ENCODE data around the gene GSTA4.

The GSTA4 gene

DNA sequence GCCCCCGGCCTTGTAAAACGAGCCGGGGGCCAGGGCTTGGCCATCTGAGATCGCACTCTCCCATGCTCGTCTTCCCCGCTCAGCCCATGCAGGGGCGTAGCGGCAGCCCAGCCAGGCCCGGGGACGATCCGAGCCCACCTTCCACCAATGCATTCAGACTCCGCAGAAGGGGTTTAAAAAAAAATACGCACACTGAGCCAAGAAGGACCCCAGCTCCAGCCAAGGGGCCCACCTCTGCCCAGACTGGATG is 320 bp downstream of the GSTA4 start:
- no peaks in the 10 kb centered on the region for H3K27me3 ChIP-seq (ENCODE audit: insufficient read depth, low read length)
- H3K23ac ChIP-seq (ENCODE audit: low read length): no peak overlapping the region
- H3K9me3 ChIP-seq (ENCODE audit: insufficient read depth, low read depth, low read length): no peaks in the 10 kb centered on the region
- peak overlapping the region; percentile 27 for H3K4ac ChIP-seq (ENCODE audit: low read depth, low read length)
- peak overlapping the region; percentile 59 for H2BK120ac ChIP-seq (ENCODE audit: insufficient read depth, low read length, poor library complexity)
- peak overlapping the region; percentile 84 for H3K14ac ChIP-seq (ENCODE audit: low read length)
- peak overlapping the region; percentile 57 for H3K4me2 ChIP-seq (ENCODE audit: low read length)
- H4K91ac ChIP-seq (ENCODE audit: low read depth, low read length): peak overlapping the region; percentile 77
- peak overlapping the region; percentile 6 for H3K18ac ChIP-seq (ENCODE audit: low read length)
- H2AK5ac ChIP-seq (ENCODE audit: low read length): no peak overlapping the region
- H2BK5ac ChIP-seq (ENCODE audit: low read depth, low read length, poor library complexity): peak overlapping the region; percentile 56
- no CpG with 5 or more reads among the region's 13 CpGs for WGBS (ENCODE audit: extremely low coverage, insufficient coverage, insufficient read length)
- H3K9ac ChIP-seq (ENCODE audit: low read length): peak overlapping the region; percentile 81
- H3K79me2 ChIP-seq (ENCODE audit: control insufficient read depth, insufficient read depth, low read length, poor library complexity): peaks cover 5% of the 10 kb centered on the region
- H3K27ac ChIP-seq (ENCODE audit: low read depth, low read length): peak overlapping the region; percentile 89
- peak overlapping the region; percentile 76 for H3K4me3 ChIP-seq (ENCODE audit: low read depth, low read length)
- no peak overlapping the region for H2BK12ac ChIP-seq (ENCODE audit: low read length)
- H2AFZ ChIP-seq (ENCODE audit: insufficient read depth, low read length, poor library complexity): peak overlapping the region; percentile 12
- H4K12ac ChIP-seq (ENCODE audit: low read depth, low read length): peak overlapping the region; percentile 15
- no peaks in the 10 kb centered on the region for H3K36me3 ChIP-seq (ENCODE audit: control insufficient read depth in 1 of 2, insufficient read depth in 2 of 2, low read length in 2 of 2)
- no peaks in the 10 kb centered on the region for H3K4me1 ChIP-seq (ENCODE audit: control insufficient read depth in 1 of 2, insufficient read depth in 2 of 2, low read length in 2 of 2)
- peak overlapping the region; percentile 76 for H4K8ac ChIP-seq (ENCODE audit: low read depth, low read length)
- DNase-seq: no peak
- peaks cover 6% of the 10 kb centered on the region for H3K79me1 ChIP-seq (ENCODE audit: low read length)

DNA sequence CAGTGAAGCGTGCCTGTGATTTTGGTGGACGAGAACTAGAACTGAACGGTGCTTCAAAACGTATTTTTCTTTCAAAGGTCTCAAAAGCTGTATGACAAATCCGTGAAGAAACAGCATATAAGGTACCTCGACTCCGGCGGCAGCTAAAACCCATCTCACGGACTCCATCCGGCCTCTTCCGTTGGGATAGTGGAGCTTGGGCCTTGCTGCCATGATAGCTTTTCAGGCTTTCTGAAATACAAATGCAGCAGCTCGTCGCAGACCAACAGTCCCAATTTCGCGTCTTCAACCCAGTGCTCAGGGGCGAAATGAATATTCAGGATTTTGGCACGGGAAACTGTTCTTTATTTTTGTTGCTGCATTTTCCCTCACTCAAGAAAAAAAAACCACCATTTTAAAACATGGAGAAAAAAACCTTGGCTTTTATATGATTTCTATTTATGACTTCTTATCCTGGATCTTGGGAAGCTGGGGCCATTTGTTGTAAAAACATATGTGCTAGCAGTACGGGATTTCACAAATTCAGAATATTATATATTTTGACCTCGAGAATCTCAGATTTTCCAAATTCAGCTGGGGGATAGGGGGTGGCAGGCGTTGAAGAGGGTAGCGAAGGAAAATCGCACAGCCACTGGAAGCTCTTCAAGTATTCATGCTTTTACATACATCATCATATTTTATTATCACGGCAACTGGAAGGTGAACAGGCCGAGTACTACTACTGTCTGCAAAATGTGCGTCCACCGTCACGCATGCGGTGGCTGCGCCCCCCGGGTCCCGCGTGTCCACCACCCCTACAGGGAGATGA is 849 bp downstream of the GSTA4 start:
- H3K4me3 ChIP-seq (ENCODE audit: low read depth, low read length): peak overlapping the region; percentile 76
- peak overlapping the region; percentile 76 for H4K8ac ChIP-seq (ENCODE audit: low read depth, low read length)
- peak overlapping the region; percentile 12 for H2AFZ ChIP-seq (ENCODE audit: insufficient read depth, low read length, poor library complexity)
- peak overlapping the region; percentile 81 for H3K9ac ChIP-seq (ENCODE audit: low read length)
- H3K4ac ChIP-seq (ENCODE audit: low read depth, low read length): peak overlapping the region; percentile 27
- peak overlapping the region; percentile 77 for H4K91ac ChIP-seq (ENCODE audit: low read depth, low read length)
- H3K14ac ChIP-seq (ENCODE audit: low read length): peak overlapping the region; percentile 84
- WGBS (ENCODE audit: extremely low coverage, insufficient coverage, insufficient read length): no CpG with 5 or more reads among the region's 32 CpGs
- peak overlapping the region; percentile 15 for H4K12ac ChIP-seq (ENCODE audit: low read depth, low read length)
- DNase-seq: peak in 1 of 2 donors; percentile 48
- peak overlapping the region; percentile 57 for H3K4me2 ChIP-seq (ENCODE audit: low read length)
- no peak overlapping the region for H2BK12ac ChIP-seq (ENCODE audit: low read length)
- H2BK5ac ChIP-seq (ENCODE audit: low read depth, low read length, poor library complexity): peak overlapping the region; percentile 56
- no peaks in the 10 kb centered on the region for H3K27me3 ChIP-seq (ENCODE audit: insufficient read depth, low read length)
- H3K36me3 ChIP-seq (ENCODE audit: control insufficient read depth in 1 of 2, insufficient read depth in 2 of 2, low read length in 2 of 2): no peaks in the 10 kb centered on the region
- peaks cover 5% of the 10 kb centered on the region for H3K79me2 ChIP-seq (ENCODE audit: control insufficient read depth, insufficient read depth, low read length, poor library complexity)
- no peak overlapping the region for H3K23ac ChIP-seq (ENCODE audit: low read length)
- no peaks in the 10 kb centered on the region for H3K9me3 ChIP-seq (ENCODE audit: insufficient read depth, low read depth, low read length)
- H3K4me1 ChIP-seq (ENCODE audit: control insufficient read depth in 1 of 2, insufficient read depth in 2 of 2, low read length in 2 of 2): no peaks in the 10 kb centered on the region
- peak overlapping the region; percentile 17 for H3K18ac ChIP-seq (ENCODE audit: low read length)
- peaks cover 6% of the 10 kb centered on the region for H3K79me1 ChIP-seq (ENCODE audit: low read length)
- H2BK120ac ChIP-seq (ENCODE audit: insufficient read depth, low read length, poor library complexity): peak overlapping the region; percentile 59
- H2AK5ac ChIP-seq (ENCODE audit: low read length): no peak overlapping the region
- H3K27ac ChIP-seq (ENCODE audit: low read depth, low read length): peak overlapping the region; percentile 89

DNA sequence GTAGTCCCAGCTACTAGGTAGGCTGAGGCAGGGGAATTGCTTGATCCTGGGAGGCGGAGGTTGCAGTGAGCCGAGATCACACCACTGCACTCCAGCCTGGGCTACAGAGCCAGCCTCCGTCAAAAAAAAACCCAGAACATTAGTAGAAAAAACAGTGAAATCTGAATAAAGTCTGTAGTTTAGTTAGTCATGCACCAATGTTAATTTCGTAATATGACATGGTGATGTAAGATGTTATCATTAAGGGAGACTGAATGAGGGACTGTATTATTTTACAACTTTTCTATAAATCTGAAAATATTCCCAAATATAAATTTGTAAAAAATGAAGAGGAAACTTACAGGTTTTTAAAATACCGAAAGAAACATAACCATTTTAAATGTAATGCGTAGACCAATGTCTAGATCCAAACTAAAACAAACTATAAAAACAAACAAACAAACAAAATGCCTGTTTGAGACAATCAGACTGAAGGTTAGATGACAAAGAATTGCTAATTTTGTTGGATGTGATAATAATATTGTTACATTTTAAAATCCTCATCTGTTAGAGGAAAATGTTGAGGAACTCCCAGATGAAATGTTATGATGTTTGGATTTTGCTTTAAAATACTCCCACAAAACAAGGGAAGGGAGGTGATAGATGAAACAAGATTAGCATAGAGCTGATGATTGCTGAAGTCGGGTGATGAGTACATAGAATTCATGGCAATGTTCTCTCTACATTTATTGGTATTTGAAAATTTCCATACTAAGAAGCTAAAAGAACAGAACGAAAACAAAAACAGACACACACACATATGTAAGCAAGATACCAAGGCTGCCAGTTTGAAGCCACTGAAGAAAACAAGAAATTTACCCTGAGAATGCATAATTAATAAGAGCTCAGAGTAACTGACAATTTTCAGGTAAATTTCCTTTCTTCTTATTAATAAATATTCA is 1.8 kb downstream of the GSTA4 start:
- H4K91ac ChIP-seq (ENCODE audit: low read depth, low read length): no peak overlapping the region
- no peak overlapping the region for H3K23ac ChIP-seq (ENCODE audit: low read length)
- H2BK5ac ChIP-seq (ENCODE audit: low read depth, low read length, poor library complexity): no peak overlapping the region
- no peaks in the 10 kb centered on the region for H3K27me3 ChIP-seq (ENCODE audit: insufficient read depth, low read length)
- no peak overlapping the region for H2AFZ ChIP-seq (ENCODE audit: insufficient read depth, low read length, poor library complexity)
- H3K4ac ChIP-seq (ENCODE audit: low read depth, low read length): no peak overlapping the region
- no peak overlapping the region for H3K4me3 ChIP-seq (ENCODE audit: low read depth, low read length)
- H3K79me2 ChIP-seq (ENCODE audit: control insufficient read depth, insufficient read depth, low read length, poor library complexity): peaks cover 5% of the 10 kb centered on the region
- H3K14ac ChIP-seq (ENCODE audit: low read length): no peak overlapping the region
- H3K4me1 ChIP-seq (ENCODE audit: control insufficient read depth in 1 of 2, insufficient read depth in 2 of 2, low read length in 2 of 2): no peaks in the 10 kb centered on the region
- WGBS (ENCODE audit: extremely low coverage, insufficient coverage, insufficient read length): no CpG with 5 or more reads among the region's 8 CpGs
- peak in 1 of 2 donors; percentile 23 for DNase-seq
- H3K9me3 ChIP-seq (ENCODE audit: insufficient read depth, low read depth, low read length): no peaks in the 10 kb centered on the region
- H2BK12ac ChIP-seq (ENCODE audit: low read length): no peak overlapping the region
- H3K9ac ChIP-seq (ENCODE audit: low read length): no peak overlapping the region
- H3K27ac ChIP-seq (ENCODE audit: low read depth, low read length): no peak overlapping the region
- no peak overlapping the region for H2BK120ac ChIP-seq (ENCODE audit: insufficient read depth, low read length, poor library complexity)
- peaks cover 6% of the 10 kb centered on the region for H3K79me1 ChIP-seq (ENCODE audit: low read length)
- no peak overlapping the region for H4K12ac ChIP-seq (ENCODE audit: low read depth, low read length)
- no peak overlapping the region for H3K18ac ChIP-seq (ENCODE audit: low read length)
- no peaks in the 10 kb centered on the region for H3K36me3 ChIP-seq (ENCODE audit: control insufficient read depth in 1 of 2, insufficient read depth in 2 of 2, low read length in 2 of 2)
- no peak overlapping the region for H3K4me2 ChIP-seq (ENCODE audit: low read length)
- no peak overlapping the region for H2AK5ac ChIP-seq (ENCODE audit: low read length)
- no peak overlapping the region for H4K8ac ChIP-seq (ENCODE audit: low read depth, low read length)

DNA sequence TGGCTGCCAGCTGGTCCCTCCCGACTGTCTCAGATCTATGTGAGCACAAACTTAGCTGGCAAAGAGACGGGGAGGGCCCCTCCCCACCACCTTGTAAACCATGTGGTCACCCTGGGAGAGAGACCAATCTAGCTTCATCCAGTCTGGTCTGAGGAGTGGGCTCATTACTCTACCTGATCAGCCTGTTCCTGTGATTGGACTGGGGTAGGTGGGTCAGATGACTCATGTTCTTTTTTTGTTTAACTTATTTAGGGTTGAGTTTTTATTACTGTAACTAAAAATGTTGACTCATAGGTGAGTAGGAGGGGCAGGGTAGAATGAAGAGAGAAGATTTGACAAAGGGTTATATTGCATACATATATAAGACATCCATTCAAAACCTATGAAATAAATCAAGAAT is 4.7 kb downstream of the GSTA4 start:
- Histone ChIP-seq H3K23ac (ENCODE audit: low read length) (no peak overlapping the region), H3K36me3 (ENCODE audit: control insufficient read depth in 1 of 2, insufficient read depth in 2 of 2, low read length in 2 of 2) (no peaks in the 10 kb centered on the region), H2AK5ac (ENCODE audit: low read length) (no peak overlapping the region), H3K27ac (ENCODE audit: low read depth, low read length) (no peak overlapping the region), H4K8ac (ENCODE audit: low read depth, low read length) (no peak overlapping the region), H4K12ac (ENCODE audit: low read depth, low read length) (no peak overlapping the region), H2BK5ac (ENCODE audit: low read depth, low read length, poor library complexity) (no peak overlapping the region), H3K79me2 (ENCODE audit: control insufficient read depth, insufficient read depth, low read length, poor library complexity) (peaks cover 5% of the 10 kb centered on the region), H3K79me1 (ENCODE audit: low read length) (peaks cover 6% of the 10 kb centered on the region), H3K27me3 (ENCODE audit: insufficient read depth, low read length) (no peaks in the 10 kb centered on the region), H3K18ac (ENCODE audit: low read length) (no peak overlapping the region), H4K91ac (ENCODE audit: low read depth, low read length) (no peak overlapping the region), H3K4me3 (ENCODE audit: low read depth, low read length) (no peak overlapping the region), H3K14ac (ENCODE audit: low read length) (no peak overlapping the region), H3K9me3 (ENCODE audit: insufficient read depth, low read depth, low read length) (no peaks in the 10 kb centered on the region), H2BK120ac (ENCODE audit: insufficient read depth, low read length, poor library complexity) (no peak overlapping the region), H3K4me1 (ENCODE audit: control insufficient read depth in 1 of 2, insufficient read depth in 2 of 2, low read length in 2 of 2) (no peaks in the 10 kb centered on the region), H2AFZ (ENCODE audit: insufficient read depth, low read length, poor library complexity) (no peak overlapping the region), H3K4me2 (ENCODE audit: low read length) (no peak overlapping the region), H3K4ac (ENCODE audit: low read depth, low read length) (no peak overlapping the region), H3K9ac (ENCODE audit: low read length) (no peak overlapping the region), H2BK12ac (ENCODE audit: low read length) (no peak overlapping the region)
- no CpG with 5 or more reads among the region's 2 CpGs for WGBS (ENCODE audit: extremely low coverage, insufficient coverage, insufficient read length)
- no peak for DNase-seq
